Measurements from ENCODE around the gene TMEM62.

The TMEM62 gene

GRCh38 chr15:43175656-43176309 lies 42.4 kb downstream of the TMEM62 start:
- in situ Hi-C loops (cut with MboI; ENCODE audit: low sequenced_read_pairs): loop anchor here (25.0 kb wide), 1 partner anchor 463 kb away; no protein-coding TSS in a partner anchor

GRCh38 chr15:43177147-43177546 lies 43.8 kb downstream of the TMEM62 start:
- in situ Hi-C loops (cut with MboI; ENCODE audit: low sequenced_read_pairs): loop anchor here (25.0 kb wide), 1 partner anchor 465 kb away; no protein-coding TSS in a partner anchor

GRCh38 chr15:43183270-43183669 lies 49.9 kb downstream of the TMEM62 start:
- in situ Hi-C loops (cut with MboI; ENCODE audit: low sequenced_read_pairs): loop anchor here (25.0 kb wide), 1 partner anchor 471 kb away; no protein-coding TSS in a partner anchor

GRCh38 chr15:43184407-43185124 lies 51.2 kb downstream of the TMEM62 start:
- in situ Hi-C loops (cut with MboI; ENCODE audit: low sequenced_read_pairs): loop anchor here (25.0 kb wide), 1 partner anchor 472 kb away; no protein-coding TSS in a partner anchor

- in situ Hi-C loops (cut with MboI; ENCODE audit: low sequenced_read_pairs): loop anchor here (25.0 kb wide), 1 partner anchor 473 kb away; no protein-coding TSS in a partner anchor
These were observed 52.0 kb downstream of the TMEM62 start, which contains the start of gene CCNDBP1 for GRCh38 chr15:43185157-43186002. Gene CCNDBP1 (plus strand): TSS chr15:43185403. CDS start chr15:43185499, 96 bp downstream.

- in situ Hi-C loops (cut with MboI; ENCODE audit: low sequenced_read_pairs): loop anchor here (25.0 kb wide), 1 partner anchor 474 kb away; no protein-coding TSS in a partner anchor
These were observed 52.6 kb downstream of the TMEM62 start for GRCh38 chr15:43186003-43186353.

- in situ Hi-C loops (cut with MboI; ENCODE audit: low sequenced_read_pairs): loop anchor here (25.0 kb wide), 1 partner anchor 475 kb away; no protein-coding TSS in a partner anchor
These were observed 54.3 kb downstream of the TMEM62 start for GRCh38 chr15:43187544-43188155.

- in situ Hi-C loops (cut with MboI; ENCODE audit: low sequenced_read_pairs): loop anchor here (25.0 kb wide), 1 partner anchor 477 kb away; no protein-coding TSS in a partner anchor
These were observed 55.9 kb downstream of the TMEM62 start for GRCh38 chr15:43189296-43189695.

- in situ Hi-C loops (cut with MboI; ENCODE audit: low sequenced_read_pairs): loop anchor here (25.0 kb wide), 1 partner anchor 478 kb away; no protein-coding TSS in a partner anchor
These were observed 56.8 kb downstream of the TMEM62 start for GRCh38 chr15:43190178-43190577.

GRCh38 chr15:43193710-43194109 lies 60.3 kb downstream of the TMEM62 start:
- in situ Hi-C loops (cut with MboI; ENCODE audit: low sequenced_read_pairs): loop anchor here (25.0 kb wide), 1 partner anchor 481 kb away; no protein-coding TSS in a partner anchor

- in situ Hi-C loops (cut with MboI; ENCODE audit: low sequenced_read_pairs): loop anchor here (25.0 kb wide), 1 partner anchor 482 kb away; no protein-coding TSS in a partner anchor
These were observed 61.4 kb downstream of the TMEM62 start for GRCh38 chr15:43194795-43195194.

- in situ Hi-C loops (cut with MboI; ENCODE audit: low sequenced_read_pairs): loop anchor here (25.0 kb wide), 1 partner anchor 485 kb away; no protein-coding TSS in a partner anchor
These were observed 63.6 kb downstream of the TMEM62 start for GRCh38 chr15:43196760-43197548.

GRCh38 chr15:43197773-43198172 lies 64.4 kb downstream of the TMEM62 start:
- in situ Hi-C loops (cut with MboI; ENCODE audit: low sequenced_read_pairs): loop anchor here (25.0 kb wide), 1 partner anchor 485 kb away; no protein-coding TSS in a partner anchor

GRCh38 chr15:43198556-43198955 lies 65.2 kb downstream of the TMEM62 start:
- in situ Hi-C loops (cut with MboI; ENCODE audit: low sequenced_read_pairs): loop anchor here (25.0 kb wide), 1 partner anchor 486 kb away; no protein-coding TSS in a partner anchor

GRCh38 chr15:43198992-43199391 lies 65.6 kb downstream of the TMEM62 start:
- in situ Hi-C loops (cut with MboI; ENCODE audit: low sequenced_read_pairs): loop anchor here (25.0 kb wide), 1 partner anchor 487 kb away; no protein-coding TSS in a partner anchor

- in situ Hi-C loops (cut with MboI; ENCODE audit: low sequenced_read_pairs): loop anchor here (25.0 kb wide), 1 partner anchor 488 kb away; no protein-coding TSS in a partner anchor
These were observed 66.6 kb downstream of the TMEM62 start for GRCh38 chr15:43199945-43200488.

- in situ Hi-C loops (cut with MboI; ENCODE audit: low sequenced_read_pairs): no loop called here
These were observed 70.9 kb downstream of the TMEM62 start for GRCh38 chr15:43204016-43204901.

- in situ Hi-C loops (cut with MboI; ENCODE audit: low sequenced_read_pairs): no loop called here
These were observed 72.7 kb downstream of the TMEM62 start for GRCh38 chr15:43206054-43206453.

Data from HL-60/S4 (cell line).